Motor neuron (in vitro differentiated cells): ENCODE results near the gene SLC2A11. TPM values are rescaled to one million over a fixed set of nuclear protein-coding genes. Genes with fewer than 3 reads are reported as not detected.
"Not testable (repeated sequence)": the region's sequence is repeated elsewhere in the genome, so short reads cannot be mapped to it uniquely, and the experiment has no call there.

Experiments used
- ATAC-seq, 8 experiments: fragments of 200-7000 bp; cut with Tn5 transposase; replicated peaks in 6 of 8; 2 replicates each; pipeline ENCODE4 v1.8.0; 2021; ENCODE audit warnings: mild to moderate bottlenecking in 8 of 8, moderate library complexity in 8 of 8
- H3K27ac ChIP-seq, 2 donors: fragments of 250-450 bp; sonication (Bioruptor Pico); 2 replicates each; pipeline ENCODE4 v1.9.0; 2021; ENCODE audit warnings: antibody characterized with exemption in 2 of 2, mild to moderate bottlenecking in 2 of 2, moderate library complexity in 1 of 2
- H3K4me1 ChIP-seq, 2 donors: fragments of 250-450 bp; sonication (Bioruptor Pico); replicated peaks in 1 of 2; 2 replicates each; pipeline ENCODE4 v1.6.1; 2021; ENCODE audit warnings: antibody characterized with exemption in 2 of 2, mild to moderate bottlenecking in 2 of 2, moderate library complexity in 1 of 2
- H3K4me3 ChIP-seq, 5 donors: fragments of 250-450 bp; sonication (Bioruptor Pico); 2 replicates each; pipeline ENCODE4 v1.9.0; 2021; ENCODE audit warnings: antibody characterized with exemption in 5 of 5, mild to moderate bottlenecking in 5 of 5, moderate library complexity in 4 of 5
- WGBS, 10 experiments: fragments of 450-650 bp; shearing (Covaris generic); methylation state at CpG; one replicate each; pipeline ENCODE4 v1.0.0; 2022; 5-methylcytosine and 5-hydroxymethylcytosine counted together
- in situ Hi-C, 9 experiments: fragments of 400-800 bp; cut with MboI; loops; one replicate each; pipeline ENCODE4 v1.15.0; 2021; ENCODE audit warnings: low sequenced_read_pairs in 9 of 9, low pct_unique_long_range_greater_than_20kb in 2 of 9; ENCODE audit not compliant: unreplicated experiment in 9 of 9
- total RNA-seq, 8 experiments: library from RNA; unstranded; fragments of 300-600 nt; gene quantifications; 2 replicates each; pipeline versions ENCODE4 v1.2.3 to v1.2.4, GENCODE V29; 2022

SLC2A11 gene
- total RNA-seq, 8 experiments from 2014 or later: 17.7 to 25.6 (median 22.3) TPM

- Histone ChIP-seq H3K4me3 (peak overlapping the region; percentile 51 to 66 (median 58)), H3K27ac (peak overlapping the region; percentile 89 to 91), H3K4me1 (peaks cover 7 to 22% of the 10 kb centered on the region in 2 donors)
- in situ Hi-C loops: no loop called here
- 0 to 11% (median 0%) methylated on average over 1 of the region's 1 CpG; no CpG with 5 or more reads in 3 of the 10 experiments for WGBS, 10 experiments
- no peak for ATAC-seq
Observed at GRCh38 chr22:23913306-23913660, 55.6 kb downstream of the SLC2A11 start.

- peak overlapping the region; percentile 51 to 66 (median 58) for H3K4me3 ChIP-seq
- H3K4me1 ChIP-seq: peaks cover 7 to 17% of the 10 kb centered on the region in 2 donors
- ATAC-seq: peak; percentile 94 to 98 (median 98)
- in situ Hi-C loops: no loop called here
- peak overlapping the region; percentile 89 to 91 for H3K27ac ChIP-seq
- WGBS, 10 experiments: 0 to 5% (median 0%) methylated on average over 3 to 15 of the region's 44 CpGs; no CpG with 5 or more reads in 2 of the 10 experiments
Observed at GRCh38 chr22:23913661-23914353, 56.1 kb downstream of the SLC2A11 start.

GRCh38 chr22:23915290-23915689 lies 57.6 kb downstream of the SLC2A11 start:
- 43 to 100% (median 100%) methylated on average over 1 to 3 of the region's 3 CpGs; no CpG with 5 or more reads in 3 of the 10 experiments for WGBS, 10 experiments
- in situ Hi-C loops: no loop called here

GRCh38 chr22:23920267-23920611 lies 62.6 kb downstream of the SLC2A11 start:
- H3K4me1 ChIP-seq, ATAC-seq, H3K4me3 ChIP-seq, H3K27ac ChIP-seq: not testable (repeated sequence)
- in situ Hi-C loops: loop anchor here in 1 of 9 experiments (10.0 kb wide), 1 partner anchor 55 kb away; the partner anchor contains the start of gene DDT
- 100% methylated on average over 1 of the region's 1 CpG; no CpG with 5 or more reads in 5 of the 10 experiments for WGBS, 10 experiments

More at GRCh38 chr22:23915290-23915689, 57.6 kb downstream of the SLC2A11 start:
- H3K4me1 ChIP-seq: peaks cover 7 to 11% of the 10 kb centered on the region in 2 donors
- no peak overlapping the region for H3K27ac ChIP-seq
- no peak overlapping the region for H3K4me3 ChIP-seq
- ATAC-seq: no peak

DNA sequence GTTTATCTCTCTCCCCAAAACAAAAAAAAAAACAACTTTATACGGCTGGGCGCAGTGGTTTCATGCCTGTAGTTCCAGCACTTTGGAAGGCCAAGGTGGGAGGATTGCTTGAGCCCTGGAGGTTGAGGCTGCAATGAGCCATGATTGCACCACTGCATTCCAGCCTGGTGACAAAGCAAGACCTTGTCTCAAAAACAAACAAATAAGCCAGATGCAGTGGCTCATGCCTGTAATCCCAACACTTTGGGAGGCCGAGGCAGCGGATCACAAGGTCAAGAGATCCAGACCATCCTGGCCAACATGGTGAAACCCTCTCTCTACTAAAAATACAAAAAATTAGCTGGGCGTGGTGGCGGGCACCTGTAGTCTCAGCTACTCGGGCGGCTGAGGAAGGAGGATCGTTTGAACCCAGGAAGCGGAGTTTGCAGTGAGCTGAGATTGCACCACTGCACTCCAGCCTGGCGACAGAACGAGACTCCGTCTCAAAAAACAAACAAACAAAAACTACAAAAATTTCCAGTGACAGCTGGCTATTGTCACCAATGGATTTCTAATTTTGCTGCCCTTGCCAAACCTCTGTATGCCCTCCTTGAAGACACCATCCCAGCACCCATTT lies 64.0 kb downstream of the SLC2A11 start:
- not testable (repeated sequence) for H3K27ac ChIP-seq, ATAC-seq, H3K4me1 ChIP-seq, H3K4me3 ChIP-seq
- WGBS, 10 experiments: 79 to 96% (median 90%) methylated on average over 2 to 11 of the region's 13 CpGs; no CpG with 5 or more reads in 2 of the 10 experiments
- in situ Hi-C loops: loop anchor here in 1 of 9 experiments (10.0 kb wide), 1 partner anchor 53 kb away; the partner anchor contains the start of gene DDT

DNA sequence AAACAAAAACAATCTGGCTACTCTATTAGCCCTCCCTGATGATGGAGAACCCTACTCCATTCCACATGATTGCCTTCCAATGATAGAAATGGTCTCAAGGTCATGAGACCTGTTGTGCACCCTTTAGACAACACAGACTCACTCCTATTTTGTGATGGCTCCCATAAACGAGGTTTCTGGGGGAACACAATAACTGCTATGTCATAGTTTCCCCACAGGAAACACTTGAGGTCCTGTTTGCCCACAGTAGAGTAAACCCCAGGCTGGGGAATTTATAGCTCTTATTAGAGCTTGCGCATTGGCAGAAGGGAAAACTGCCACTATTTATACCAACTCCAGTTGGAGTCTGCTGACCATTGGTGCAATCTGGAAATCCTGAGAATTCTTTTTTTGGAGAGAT lies 65.2 kb downstream of the SLC2A11 start:
- Histone ChIP-seq H3K4me1 (no peaks in the 10 kb centered on the region), H3K27ac (no peak overlapping the region), H3K4me3 (no peak overlapping the region)
- in situ Hi-C loops: loop anchor here in 1 of 9 experiments (10.0 kb wide), 1 partner anchor 52 kb away; the partner anchor contains the start of gene DDT
- ATAC-seq: no peak
- WGBS, 10 experiments: 20 to 100% (median 83%) methylated on average over 1 to 2 of the region's 2 CpGs; no CpG with 5 or more reads in 3 of the 10 experiments

DNA sequence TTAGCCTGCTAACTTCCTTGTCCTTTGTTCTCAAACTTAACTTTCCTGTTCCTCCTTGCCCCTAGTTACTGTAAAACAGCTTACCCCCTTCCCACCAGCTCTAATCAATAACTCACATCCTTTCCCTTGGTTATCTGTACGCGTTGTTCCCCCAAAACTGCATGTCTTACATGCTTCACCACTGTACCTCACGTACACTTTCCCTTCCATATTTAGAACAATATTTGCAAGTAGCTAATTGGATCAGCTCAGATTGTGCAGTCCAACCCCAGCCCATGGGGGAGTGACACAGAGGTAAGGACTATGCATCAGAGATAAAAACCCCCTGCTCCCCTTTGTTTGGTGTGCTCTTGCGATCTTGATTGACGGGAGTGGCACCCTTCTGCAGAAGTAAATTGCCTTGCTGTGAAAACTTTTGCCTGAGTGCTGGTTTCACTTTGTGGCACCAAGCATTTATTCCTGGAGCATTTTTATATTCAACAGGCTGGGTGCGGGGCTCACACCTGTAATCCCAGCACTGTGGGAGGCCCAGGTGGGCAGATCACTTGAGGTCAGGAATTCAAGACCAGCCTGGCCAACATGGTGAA lies 67.4 kb downstream of the SLC2A11 start:
- in situ Hi-C loops: loop anchor here in 1 of 9 experiments (10.0 kb wide), 1 partner anchor 50 kb away; the partner anchor contains the start of gene DDT
- no peak for ATAC-seq
- 29 to 100% (median 80%) methylated on average over 1 to 5 of the region's 6 CpGs; no CpG with 5 or more reads in 1 of the 10 experiments for WGBS, 10 experiments
- H3K4me3 ChIP-seq: no peak overlapping the region
- H3K27ac ChIP-seq: no peak overlapping the region
- H3K4me1 ChIP-seq: no peaks in the 10 kb centered on the region

- no peak for ATAC-seq
- no peaks in the 10 kb centered on the region for H3K4me1 ChIP-seq
- WGBS, 10 experiments: 70 to 81% (median 75%) methylated on average over 2 to 7 of the region's 14 CpGs; no CpG with 5 or more reads in 7 of the 10 experiments
- no peak overlapping the region for H3K4me3 ChIP-seq
- no peak overlapping the region for H3K27ac ChIP-seq
- in situ Hi-C loops: loop anchor here in 1 of 9 experiments (10.0 kb wide), 1 partner anchor 48 kb away; the partner anchor contains the start of gene DDT
Observed at GRCh38 chr22:23926561-23926960, 68.9 kb downstream of the SLC2A11 start.

Other genes starting within 250 kb of the SLC2A11 start
- under 1 TPM in 5 of 8 experiments, not detected in 3; 0.11 to 0.94 (median 0.36) TPM for gene DRICH1, start 225.6 kb upstream of the SLC2A11 start, total RNA-seq
- 1 to 10 TPM in 2 of 8 experiments, under 1 TPM in 6; 0.33 to 2.1 (median 0.43) TPM for gene RGL4, start 166.9 kb upstream of the SLC2A11 start, total RNA-seq
- 10 to 100 TPM in 2 of 8 experiments, 1 to 10 TPM in 6; 5.7 to 11.1 (median 7.8) TPM for gene ZNF70, start 106.8 kb upstream of the SLC2A11 start, total RNA-seq
- gene VPREB3, start 103.5 kb upstream of the SLC2A11 start, total RNA-seq: 1 to 10 TPM in 3 of 8 experiments, under 1 TPM in 3, not detected in 2; 0.71 to 1.7 (median 1.1) TPM
- 1 to 10 TPM in 6 of 8 experiments, under 1 TPM in 2; 0.15 to 5.1 (median 1.6) TPM for gene C22orf15, start 94.9 kb upstream of the SLC2A11 start, total RNA-seq
- 100 to 1,000 TPM in 2 of 8 experiments, 10 to 100 TPM in 6; 35.7 to 201 (median 54.1) TPM for gene CHCHD10, start 89.9 kb upstream of the SLC2A11 start, total RNA-seq
- 10 to 100 TPM in 3 of 8 experiments, 1 to 10 TPM in 5; 1.4 to 35.0 (median 8.2) TPM for gene MMP11, start 85.0 kb upstream of the SLC2A11 start, total RNA-seq
- 100 to 1,000 TPM in 4 of 8 experiments, 10 to 100 TPM in 4; 58.9 to 177 (median 101) TPM for gene SMARCB1, start 70.9 kb upstream of the SLC2A11 start, total RNA-seq
- 1 to 10 TPM in 5 of 8 experiments, under 1 TPM in 3; 0.54 to 9.5 (median 1.9) TPM for gene DERL3, start 18.9 kb upstream of the SLC2A11 start, total RNA-seq
- 100 to 1,000 TPM; 658 to 944 (median 839) TPM for gene MIF, start 36.5 kb downstream of the SLC2A11 start, total RNA-seq
- gene GSTT2B, start 103.3 kb downstream of the SLC2A11 start, total RNA-seq: 10 to 100 TPM in 1 of 8 experiments, 1 to 10 TPM in 3, under 1 TPM in 1, not detected in 3; 0.36 to 19.5 (median 3.3) TPM
- gene DDTL, start 109.0 kb downstream of the SLC2A11 start, total RNA-seq: 10 to 100 TPM in 1 of 8 experiments, 1 to 10 TPM in 7; 1.7 to 10.5 (median 2.7) TPM
- gene DDT, start 116.6 kb downstream of the SLC2A11 start, total RNA-seq: 100 to 1,000 TPM in 7 of 8 experiments, 10 to 100 TPM in 1; 86.6 to 218 (median 126) TPM
- gene GSTT2, start 122.3 kb downstream of the SLC2A11 start, total RNA-seq: 1 to 10 TPM in 1 of 8 experiments, not detected in 7; 4.3 TPM
- under 1 TPM in 2 of 8 experiments, not detected in 6; 0.05 to 0.62 TPM for gene GSTT4, start 147.6 kb downstream of the SLC2A11 start, total RNA-seq
- gene CABIN1, start 153.4 kb downstream of the SLC2A11 start, total RNA-seq: 10 to 100 TPM; 23.0 to 64.0 (median 43.3) TPM